Measurements from ENCODE around the gene FGD6.

Gene FGD6

GRCh38 chr12:95083471-95083870 is 133.8 kb downstream of the FGD6 start:
- no peak overlapping the region for H4K8ac ChIP-seq (ENCODE audit: low read depth, low read length)
- no peak overlapping the region for H2AFZ ChIP-seq (ENCODE audit: insufficient read depth, low read length, poor library complexity)
- H4K12ac ChIP-seq (ENCODE audit: low read depth, low read length): no peak overlapping the region
- H3K36me3 ChIP-seq (ENCODE audit: control insufficient read depth in 1 of 2, insufficient read depth in 2 of 2, low read length in 2 of 2): peaks cover 0 to 5% of the 10 kb centered on the region in 2 experiments
- no peaks in the 10 kb centered on the region for H3K9me3 ChIP-seq (ENCODE audit: insufficient read depth, low read depth, low read length)
- no peaks in the 10 kb centered on the region for H3K79me2 ChIP-seq (ENCODE audit: control insufficient read depth, insufficient read depth, low read length, poor library complexity)
- no peak overlapping the region for H3K14ac ChIP-seq (ENCODE audit: low read length)
- no peak for DNase-seq
- peaks cover 0 to 3% of the 10 kb centered on the region in 2 experiments for H3K4me1 ChIP-seq (ENCODE audit: control insufficient read depth in 1 of 2, insufficient read depth in 2 of 2, low read length in 2 of 2)
- no peak overlapping the region for H2BK12ac ChIP-seq (ENCODE audit: low read length)
- no peaks in the 10 kb centered on the region for H3K27me3 ChIP-seq (ENCODE audit: insufficient read depth, low read length)
- H3K9ac ChIP-seq (ENCODE audit: low read length): no peak overlapping the region
- H3K27ac ChIP-seq (ENCODE audit: low read depth, low read length): peak overlapping the region; percentile 85
- no peak overlapping the region for H2AK5ac ChIP-seq (ENCODE audit: low read length)
- no peak overlapping the region for H3K4me3 ChIP-seq (ENCODE audit: low read depth, low read length)
- H2BK5ac ChIP-seq (ENCODE audit: low read depth, low read length, poor library complexity): no peak overlapping the region
- H2BK120ac ChIP-seq (ENCODE audit: insufficient read depth, low read length, poor library complexity): no peak overlapping the region
- no peak overlapping the region for H4K91ac ChIP-seq (ENCODE audit: low read depth, low read length)
- H3K4ac ChIP-seq (ENCODE audit: low read depth, low read length): no peak overlapping the region
- H3K79me1 ChIP-seq (ENCODE audit: low read length): peaks cover 10% of the 10 kb centered on the region
- no peak overlapping the region for H3K18ac ChIP-seq (ENCODE audit: low read length)
- H3K23ac ChIP-seq (ENCODE audit: low read length): no peak overlapping the region
- no peak overlapping the region for H3K4me2 ChIP-seq (ENCODE audit: low read length)

GRCh38 chr12:95077341-95077740 is 139.9 kb downstream of the FGD6 start:
- H3K14ac ChIP-seq (ENCODE audit: low read length): no peak overlapping the region
- no peak overlapping the region for H2AFZ ChIP-seq (ENCODE audit: insufficient read depth, low read length, poor library complexity)
- H2BK120ac ChIP-seq (ENCODE audit: insufficient read depth, low read length, poor library complexity): no peak overlapping the region
- peaks cover 11% of the 10 kb centered on the region for H3K79me1 ChIP-seq (ENCODE audit: low read length)
- H4K91ac ChIP-seq (ENCODE audit: low read depth, low read length): no peak overlapping the region
- H3K4ac ChIP-seq (ENCODE audit: low read depth, low read length): no peak overlapping the region
- H3K79me2 ChIP-seq (ENCODE audit: control insufficient read depth, insufficient read depth, low read length, poor library complexity): peaks cover 9% of the 10 kb centered on the region
- WGBS (ENCODE audit: extremely low coverage, insufficient coverage, insufficient read length): no CpG with 5 or more reads among the region's 4 CpGs
- H3K36me3 ChIP-seq (ENCODE audit: control insufficient read depth in 1 of 2, insufficient read depth in 2 of 2, low read length in 2 of 2): peaks cover 0 to 5% of the 10 kb centered on the region in 2 experiments
- no peaks in the 10 kb centered on the region for H3K9me3 ChIP-seq (ENCODE audit: insufficient read depth, low read depth, low read length)
- no peak overlapping the region for H4K8ac ChIP-seq (ENCODE audit: low read depth, low read length)
- no peak overlapping the region for H3K27ac ChIP-seq (ENCODE audit: low read depth, low read length)
- no peak overlapping the region for H2BK5ac ChIP-seq (ENCODE audit: low read depth, low read length, poor library complexity)
- H2AK5ac ChIP-seq (ENCODE audit: low read length): no peak overlapping the region
- no peak overlapping the region for H3K18ac ChIP-seq (ENCODE audit: low read length)
- no peak overlapping the region for H3K23ac ChIP-seq (ENCODE audit: low read length)
- H4K12ac ChIP-seq (ENCODE audit: low read depth, low read length): no peak overlapping the region
- DNase-seq: no peak
- no peak overlapping the region for H3K9ac ChIP-seq (ENCODE audit: low read length)
- H3K4me3 ChIP-seq (ENCODE audit: low read depth, low read length): no peak overlapping the region
- H3K27me3 ChIP-seq (ENCODE audit: insufficient read depth, low read length): no peaks in the 10 kb centered on the region
- no peak overlapping the region for H2BK12ac ChIP-seq (ENCODE audit: low read length)
- H3K4me2 ChIP-seq (ENCODE audit: low read length): no peak overlapping the region
- H3K4me1 ChIP-seq (ENCODE audit: control insufficient read depth in 1 of 2, insufficient read depth in 2 of 2, low read length in 2 of 2): no peaks in the 10 kb centered on the region

GRCh38 chr12:95074766-95075165 is 142.5 kb downstream of the FGD6 start:
- Histone ChIP-seq H2BK120ac (ENCODE audit: insufficient read depth, low read length, poor library complexity) (no peak overlapping the region), H3K4ac (ENCODE audit: low read depth, low read length) (no peak overlapping the region), H3K23ac (ENCODE audit: low read length) (no peak overlapping the region), H3K9ac (ENCODE audit: low read length) (no peak overlapping the region), H3K79me2 (ENCODE audit: control insufficient read depth, insufficient read depth, low read length, poor library complexity) (peaks cover 11% of the 10 kb centered on the region), H3K27me3 (ENCODE audit: insufficient read depth, low read length) (no peaks in the 10 kb centered on the region), H2AK5ac (ENCODE audit: low read length) (no peak overlapping the region), H3K36me3 (ENCODE audit: control insufficient read depth in 1 of 2, insufficient read depth in 2 of 2, low read length in 2 of 2) (peaks cover 0 to under 1% of the 10 kb centered on the region in 2 experiments), H4K12ac (ENCODE audit: low read depth, low read length) (no peak overlapping the region), H3K4me3 (ENCODE audit: low read depth, low read length) (no peak overlapping the region), H2BK5ac (ENCODE audit: low read depth, low read length, poor library complexity) (no peak overlapping the region), H2BK12ac (ENCODE audit: low read length) (no peak overlapping the region), H4K91ac (ENCODE audit: low read depth, low read length) (no peak overlapping the region), H3K14ac (ENCODE audit: low read length) (no peak overlapping the region), H3K18ac (ENCODE audit: low read length) (no peak overlapping the region), H3K4me1 (ENCODE audit: control insufficient read depth in 1 of 2, insufficient read depth in 2 of 2, low read length in 2 of 2) (no peaks in the 10 kb centered on the region), H3K9me3 (ENCODE audit: insufficient read depth, low read depth, low read length) (no peaks in the 10 kb centered on the region), H3K79me1 (ENCODE audit: low read length) (peaks cover 9% of the 10 kb centered on the region), H4K8ac (ENCODE audit: low read depth, low read length) (no peak overlapping the region), H3K4me2 (ENCODE audit: low read length) (no peak overlapping the region), H2AFZ (ENCODE audit: insufficient read depth, low read length, poor library complexity) (no peak overlapping the region), H3K27ac (ENCODE audit: low read depth, low read length) (no peak overlapping the region)
- no CpG with 5 or more reads among the region's 5 CpGs for WGBS (ENCODE audit: extremely low coverage, insufficient coverage, insufficient read length)
- no peak for DNase-seq

GRCh38 chr12:95073698-95074520 is 143.4 kb downstream of the FGD6 start:
- Histone ChIP-seq H3K36me3 (ENCODE audit: control insufficient read depth in 1 of 2, insufficient read depth in 2 of 2, low read length in 2 of 2) (no peaks in the 10 kb centered on the region), H3K9ac (ENCODE audit: low read length) (no peak overlapping the region), H2BK12ac (ENCODE audit: low read length) (peak overlapping the region; percentile 8), H3K4me1 (ENCODE audit: control insufficient read depth in 1 of 2, insufficient read depth in 2 of 2, low read length in 2 of 2) (no peaks in the 10 kb centered on the region), H2BK5ac (ENCODE audit: low read depth, low read length, poor library complexity) (no peak overlapping the region), H3K79me2 (ENCODE audit: control insufficient read depth, insufficient read depth, low read length, poor library complexity) (peaks cover 11% of the 10 kb centered on the region), H3K9me3 (ENCODE audit: insufficient read depth, low read depth, low read length) (no peaks in the 10 kb centered on the region), H3K79me1 (ENCODE audit: low read length) (peaks cover 9% of the 10 kb centered on the region), H2AK5ac (ENCODE audit: low read length) (no peak overlapping the region), H3K4ac (ENCODE audit: low read depth, low read length) (no peak overlapping the region), H3K27ac (ENCODE audit: low read depth, low read length) (no peak overlapping the region), H3K14ac (ENCODE audit: low read length) (no peak overlapping the region), H4K12ac (ENCODE audit: low read depth, low read length) (peak overlapping the region; percentile 27), H2AFZ (ENCODE audit: insufficient read depth, low read length, poor library complexity) (no peak overlapping the region), H3K23ac (ENCODE audit: low read length) (no peak overlapping the region), H4K91ac (ENCODE audit: low read depth, low read length) (no peak overlapping the region), H3K4me2 (ENCODE audit: low read length) (peak overlapping the region; percentile 19), H3K4me3 (ENCODE audit: low read depth, low read length) (no peak overlapping the region), H3K27me3 (ENCODE audit: insufficient read depth, low read length) (no peaks in the 10 kb centered on the region), H4K8ac (ENCODE audit: low read depth, low read length) (no peak overlapping the region), H2BK120ac (ENCODE audit: insufficient read depth, low read length, poor library complexity) (no peak overlapping the region), H3K18ac (ENCODE audit: low read length) (no peak overlapping the region)
- WGBS (ENCODE audit: extremely low coverage, insufficient coverage, insufficient read length): no CpG with 5 or more reads among the region's 23 CpGs
- peak in 1 of 2 donors; percentile 90 for DNase-seq
